A549 (cell line): ENCODE measurements around the gene POPDC2. TPM values are rescaled to one million over a fixed set of nuclear protein-coding genes. Genes with fewer than 3 reads are reported as not detected.

Experiments
- ATAC-seq, 2 experiments: fragments of 200-7000 bp in 1 of 2; fragments of >200 bp in 1 of 2; cut with Nextera tagmentation in 1 of 2; cut with Tn5 transposase in 1 of 2; 3 replicates each; pipeline versions ENCODE4 v1.8.0 to v1.9.1; 2018 to 2020; ENCODE audit warnings: mild to moderate bottlenecking in 1 of 2, moderate library complexity in 1 of 2
- CTCF ChIA-PET: fragments of 300-600 bp; sonication (Branson Sonifier 250); formaldehyde crosslinking; extraction: SDS; loops from one replicate; lab custom pipeline; 2021; ENCODE audit warnings: antibody characterized with exemption, inconsistent platforms; lab: Yijun Ruan, JAX
- POLR2A ChIA-PET: fragments of 350-600 bp; formaldehyde crosslinking; extraction: SDS; loops from one replicate; lab custom pipeline; 2021; ENCODE audit warnings: antibody characterized with exemption, inconsistent platforms; lab: Yijun Ruan, JAX
- DNase-seq, 2 experiments: peaks; one replicate each; pipeline versions ENCODE4 v3.0.0 to v3.0.0-alpha.2; 2011 to 2016; ENCODE audit warnings: low read depth in 1 of 2, low spot score in 1 of 2
- FAIRE-seq: peaks from 2 replicates; lab custom pipeline; 2011; peaks lifted over from hg19 to GRCh38; lab: Jason Lieb, UNC
- H3K27ac ChIP-seq, 2 experiments: fragments of >200 bp; sonication (Bioruptor Twin); formaldehyde crosslinking; 3 replicates each; pipeline ENCODE4 v1.5.1; 2016 to 2017
- H3K4me1 ChIP-seq: fragments of >200 bp; sonication (Bioruptor Twin); formaldehyde crosslinking; 3 replicates; pipeline ENCODE4 v1.6.1; 2016
- H3K4me2 ChIP-seq: fragments of >200 bp; sonication (Bioruptor Twin); formaldehyde crosslinking; 3 replicates; pipeline ENCODE4 v1.6.1; 2016
- H3K4me3 ChIP-seq: fragments of >200 bp; sonication (Bioruptor Twin); formaldehyde crosslinking; 3 replicates; pipeline ENCODE4 v1.5.1; 2016
- H3K9me3 ChIP-seq: fragments of >200 bp; sonication (Bioruptor Twin); formaldehyde crosslinking; 3 replicates; pipeline ENCODE4 v1.6.1; 2016
- BHLHE40 ChIP-seq: IDR thresholded peaks from 2 replicates; pipeline ENCODE4 v1.6.1; 2012; ENCODE audit warnings: low read depth, low read length, inconsistent platforms
- CHD2 ChIP-seq: fragments of 150-350 bp; IDR thresholded peaks from 2 replicates; pipeline ENCODE4 v1.6.1; 2014; ENCODE audit warnings: low read length; ENCODE audit not compliant: partially characterized antibody
- EP300 ChIP-seq, 2 experiments: fragments of >200 bp; sonication (Bioruptor Twin); formaldehyde crosslinking; IDR thresholded peaks; 2 replicates in 1 of 2; 3 replicates in 1 of 2; pipeline ENCODE4 v1.6.1; 2016 to 2017
- FOSB ChIP-seq: fragments of 250-450 bp; sonication (Bioruptor Pico); IDR thresholded peaks from 2 replicates; pipeline ENCODE4 v1.5.0; 2020; ENCODE audit warnings: mild to moderate bottlenecking, moderate library complexity
- FOSL2 ChIP-seq, 2 experiments: fragments of 450-650 bp in 1 of 2; fragments of >200 bp in 1 of 2; sonication (Bioruptor Twin) in 1 of 2; formaldehyde crosslinking; IDR thresholded peaks; 2 replicates each; pipeline versions ENCODE4 v1.5.0 to v1.6.1; 2016 to 2020; ENCODE audit warnings: mild to moderate bottlenecking in 1 of 2, moderate library complexity in 1 of 2
- GATA3 ChIP-seq: IDR thresholded peaks from 2 replicates; pipeline ENCODE4 v1.6.1; 2012; ENCODE audit warnings: borderline replicate concordance
- HEYL ChIP-seq: fragments of 250-450 bp; sonication (Bioruptor Pico); IDR thresholded peaks from 2 replicates; pipeline ENCODE4 v1.8.0; 2021; ENCODE audit warnings: mild to moderate bottlenecking, moderate library complexity
- JUN ChIP-seq, 2 experiments: fragments of >200 bp; sonication (Bioruptor Twin); formaldehyde crosslinking; IDR thresholded peaks; 2 replicates in 1 of 2; 3 replicates in 1 of 2; pipeline ENCODE4 v1.6.1; 2016 to 2017
- KDM1A ChIP-seq: fragments of 200-600 bp; sonication (generic); IDR thresholded peaks from 2 replicates; pipeline ENCODE4 v1.6.1; 2016; ENCODE audit warnings: low read depth, mild to moderate bottlenecking
- MAZ ChIP-seq: fragments of 150-350 bp; IDR thresholded peaks from 2 replicates; pipeline ENCODE4 v1.6.1; 2014; ENCODE audit warnings: antibody characterized with exemption, low read depth, low read length, borderline replicate concordance
- PHF8 ChIP-seq: fragments of 200-600 bp; sonication (generic); IDR thresholded peaks from 2 replicates; pipeline ENCODE4 v1.6.1; 2016; ENCODE audit warnings: low read depth, mild to moderate bottlenecking, antibody characterized with exemption, moderate library complexity, borderline replicate concordance
- RAD21 ChIP-seq, 2 experiments: fragments of >200 bp in 1 of 2; sonication (Bioruptor Twin) in 1 of 2; formaldehyde crosslinking in 1 of 2; IDR thresholded peaks in 1 of 2; conservative IDR thresholded peaks in 1 of 2; 2 replicates in 1 of 2; 3 replicates in 1 of 2; pipeline ENCODE4 v1.6.1; 2012 to 2018; ENCODE audit warnings: inconsistent platforms in 1 of 2
- RFX5 ChIP-seq: fragments of 450-650 bp; IDR thresholded peaks from 2 replicates; pipeline ENCODE4 v1.7.1; 2014; ENCODE audit warnings: antibody characterized with exemption, mild to moderate bottlenecking, moderate library complexity
- SMC3 ChIP-seq: fragments of >200 bp; sonication (Bioruptor Twin); formaldehyde crosslinking; IDR thresholded peaks from 3 replicates; pipeline ENCODE4 v1.6.1; 2018; ENCODE audit warnings: inconsistent platforms
- TFCP2L1 ChIP-seq: fragments of 250-450 bp; sonication (Bioruptor Pico); IDR thresholded peaks from 2 replicates; pipeline ENCODE4 v1.5.0; 2021; ENCODE audit warnings: mild to moderate bottlenecking
- TP53 ChIP-seq: fragments of 250-450 bp; sonication (Bioruptor Pico); IDR thresholded peaks from 2 replicates; pipeline ENCODE4 v1.5.0; 2021; ENCODE audit warnings: mild to moderate bottlenecking, moderate library complexity
- ZC3H11A ChIP-seq: fragments of 450-650 bp; IDR thresholded peaks from 2 replicates; pipeline ENCODE4 v1.6.1; 2014; ENCODE audit warnings: antibody characterized with exemption, mild to moderate bottlenecking
- WGBS: methylation state at CpG from one replicate; pipeline ENCODE4 v1.1.6; 2017; ENCODE audit errors: missing lambda C conversion rate; 5-methylcytosine and 5-hydroxymethylcytosine counted together
- polyA plus RNA-seq, 4 experiments: library from polyadenylated mRNA; depleted of rRNA in 3 of 4; stranded (reverse); fragments of >200 nt; fragmentation: RNase III in 1 of 4; extraction: RNeasy Plus Mini Kit Qiagen cat#74134 plus additional on column Dnase treatment in 1 of 4; gene quantifications; 2 replicates in 3 of 4; 3 replicates in 1 of 4; pipeline ENCODE4 v1.2.3, GENCODE V29; 2011 to 2017
- TF ChIP-seq, protein P1 (sequence below): fragments of >200 bp; sonication (Bioruptor Twin); formaldehyde crosslinking; IDR thresholded peaks from 3 replicates; pipeline ENCODE4 v1.5.1; 2016
- TF ChIP-seq, protein P2 (sequence below): fragments of 150-350 bp; IDR thresholded peaks from 2 replicates; pipeline ENCODE4 v1.6.1; 2014; ENCODE audit warnings: low read depth, mild to moderate bottlenecking, low read length
- TF ChIP-seq, protein P3 (sequence below): fragments of >200 bp; sonication (Bioruptor Twin); formaldehyde crosslinking; IDR thresholded peaks from 3 replicates; pipeline ENCODE4 v1.6.1; 2016

POPDC2 gene
- polyA plus RNA-seq, 2 of the 4 experiments (the other 2 are of a cell fraction): 0.17 to 0.62 TPM

DNA sequence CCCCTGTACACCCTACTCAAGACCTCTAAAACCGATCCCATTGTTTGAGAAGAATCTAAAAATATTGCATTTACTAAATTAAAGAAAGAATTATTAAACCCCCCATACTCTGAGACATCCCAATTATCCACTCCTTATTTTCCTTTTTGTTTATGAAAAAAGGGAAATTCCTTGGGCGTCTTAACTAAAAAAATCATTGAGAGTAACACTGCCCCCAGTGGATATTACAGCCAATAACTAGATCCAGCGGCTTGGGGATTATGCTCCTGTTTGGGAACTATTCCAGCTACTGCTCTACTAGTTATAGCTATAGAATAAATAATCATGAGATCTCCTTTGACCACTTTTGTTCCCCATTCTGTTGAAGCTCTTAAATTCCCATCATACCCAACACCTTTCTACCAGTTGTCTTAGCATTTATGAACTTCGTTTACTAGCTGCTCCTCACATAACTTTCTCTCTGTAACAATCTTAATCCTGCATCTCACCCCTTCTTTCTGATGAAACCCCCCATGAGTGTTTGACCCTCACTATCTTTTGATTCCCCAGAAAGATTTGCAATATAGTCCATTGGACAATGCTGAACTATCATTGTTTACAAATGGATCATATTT lies 29.8 kb upstream of the POPDC2 start:
- DNase-seq (peak; percentile 24 to 42), ATAC-seq (peak; percentile 76 to 82; a peak in 5 of 6 replicates), FAIRE-seq (no peak)
- WGBS: 31% methylated on average over 4 of the region's 4 CpGs
- ChIA-PET CTCF (interaction anchor here (0.6 to 5.8 kb wide), 13 partner anchors 9 to 807 kb away, joined by 3 to 42 read pairs (median 3); no protein-coding TSS in a partner anchor), POLR2A (interaction anchor here (1.1 kb wide), 1 partner anchor 192 kb away, joined by 4 read pairs; the partner anchor contains the start of gene TIMMDC1)
- TF ChIP-seq, protein P1, sequence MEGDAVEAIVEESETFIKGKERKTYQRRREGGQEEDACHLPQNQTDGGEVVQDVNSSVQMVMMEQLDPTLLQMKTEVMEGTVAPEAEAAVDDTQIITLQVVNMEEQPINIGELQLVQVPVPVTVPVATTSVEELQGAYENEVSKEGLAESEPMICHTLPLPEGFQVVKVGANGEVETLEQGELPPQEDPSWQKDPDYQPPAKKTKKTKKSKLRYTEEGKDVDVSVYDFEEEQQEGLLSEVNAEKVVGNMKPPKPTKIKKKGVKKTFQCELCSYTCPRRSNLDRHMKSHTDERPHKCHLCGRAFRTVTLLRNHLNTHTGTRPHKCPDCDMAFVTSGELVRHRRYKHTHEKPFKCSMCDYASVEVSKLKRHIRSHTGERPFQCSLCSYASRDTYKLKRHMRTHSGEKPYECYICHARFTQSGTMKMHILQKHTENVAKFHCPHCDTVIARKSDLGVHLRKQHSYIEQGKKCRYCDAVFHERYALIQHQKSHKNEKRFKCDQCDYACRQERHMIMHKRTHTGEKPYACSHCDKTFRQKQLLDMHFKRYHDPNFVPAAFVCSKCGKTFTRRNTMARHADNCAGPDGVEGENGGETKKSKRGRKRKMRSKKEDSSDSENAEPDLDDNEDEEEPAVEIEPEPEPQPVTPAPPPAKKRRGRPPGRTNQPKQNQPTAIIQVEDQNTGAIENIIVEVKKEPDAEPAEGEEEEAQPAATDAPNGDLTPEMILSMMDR: peak; percentile 55
- no peak for TF ChIP-seq CHD2
- peak in 1 of 2 experiments; percentile 44; a peak in 2 of 5 replicates for TF ChIP-seq RAD21 (conservative IDR thresholded peaks at IDR 0.05 in 1 of 2, IDR thresholded peaks at IDR 0.05 in 1 of 2)
- no peak for TF ChIP-seq FOSL2 (IDR thresholded peaks at IDR 0.05)
- TF ChIP-seq FOSL2 (CRISPR knock-in tag; IDR thresholded peaks at IDR 0.05): no peak
- no peak for TF ChIP-seq HEYL (CRISPR knock-in tag)
- no peak for TF ChIP-seq KDM1A
- no peak for TF ChIP-seq EP300 (IDR thresholded peaks at IDR 0.05)
- no peak for TF ChIP-seq PHF8
- TF ChIP-seq, protein P2, sequence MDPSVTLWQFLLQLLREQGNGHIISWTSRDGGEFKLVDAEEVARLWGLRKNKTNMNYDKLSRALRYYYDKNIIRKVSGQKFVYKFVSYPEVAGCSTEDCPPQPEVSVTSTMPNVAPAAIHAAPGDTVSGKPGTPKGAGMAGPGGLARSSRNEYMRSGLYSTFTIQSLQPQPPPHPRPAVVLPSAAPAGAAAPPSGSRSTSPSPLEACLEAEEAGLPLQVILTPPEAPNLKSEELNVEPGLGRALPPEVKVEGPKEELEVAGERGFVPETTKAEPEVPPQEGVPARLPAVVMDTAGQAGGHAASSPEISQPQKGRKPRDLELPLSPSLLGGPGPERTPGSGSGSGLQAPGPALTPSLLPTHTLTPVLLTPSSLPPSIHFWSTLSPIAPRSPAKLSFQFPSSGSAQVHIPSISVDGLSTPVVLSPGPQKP: no peak
- no peak for TF ChIP-seq BHLHE40
- TF ChIP-seq GATA3: no peak
- no peak for TF ChIP-seq FOSB (CRISPR knock-in tag)
- TF ChIP-seq ZC3H11A: no peak
- no peak for TF ChIP-seq JUN (IDR thresholded peaks at IDR 0.05)
- TF ChIP-seq MAZ: no peak
- no peak for TF ChIP-seq RFX5
- Histone ChIP-seq H3K27ac (no peak overlapping the region), H3K4me1 (no peaks in the 10 kb centered on the region), H3K4me2 (no peak overlapping the region), H3K9me3 (no peaks in the 10 kb centered on the region), H3K4me3 (no peak overlapping the region)

DNA sequence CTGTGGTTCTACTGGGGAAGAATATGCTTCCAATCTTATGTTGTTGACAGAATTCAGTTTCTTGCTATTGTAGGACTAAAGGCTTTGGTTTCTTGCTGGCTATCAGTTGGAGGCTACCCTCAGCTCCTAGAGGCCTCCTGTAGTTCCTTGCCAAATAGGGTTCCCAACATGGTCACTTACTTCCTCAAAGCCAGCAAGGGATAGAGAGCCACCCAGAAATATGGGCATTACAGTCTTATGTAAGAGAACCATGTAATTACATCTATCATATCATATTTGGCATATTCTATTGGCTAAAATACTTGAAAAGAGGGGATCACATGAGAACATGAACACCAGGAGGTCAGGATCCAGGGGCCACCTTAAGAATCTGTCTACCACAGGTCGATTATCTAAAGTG lies 23.0 kb upstream of the POPDC2 start:
- DNase-seq: no peak
- TF ChIP-seq TP53 (CRISPR knock-in tag): no peak
- TF ChIP-seq, protein P3, sequence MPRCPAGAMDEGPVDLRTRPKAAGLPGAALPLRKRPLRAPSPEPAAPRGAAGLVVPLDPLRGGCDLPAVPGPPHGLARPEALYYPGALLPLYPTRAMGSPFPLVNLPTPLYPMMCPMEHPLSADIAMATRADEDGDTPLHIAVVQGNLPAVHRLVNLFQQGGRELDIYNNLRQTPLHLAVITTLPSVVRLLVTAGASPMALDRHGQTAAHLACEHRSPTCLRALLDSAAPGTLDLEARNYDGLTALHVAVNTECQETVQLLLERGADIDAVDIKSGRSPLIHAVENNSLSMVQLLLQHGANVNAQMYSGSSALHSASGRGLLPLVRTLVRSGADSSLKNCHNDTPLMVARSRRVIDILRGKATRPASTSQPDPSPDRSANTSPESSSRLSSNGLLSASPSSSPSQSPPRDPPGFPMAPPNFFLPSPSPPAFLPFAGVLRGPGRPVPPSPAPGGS: no peak
- no peak for TF ChIP-seq TFCP2L1
- no peak for TF ChIP-seq SMC3
- 3% methylated on average over 1 of the region's 1 CpG for WGBS
- Histone ChIP-seq H3K4me1 (no peaks in the 10 kb centered on the region), H3K4me2 (no peak overlapping the region), H3K27ac (no peak overlapping the region), H3K4me3 (no peak overlapping the region), H3K9me3 (no peaks in the 10 kb centered on the region)
- ChIA-PET POLR2A (no interaction called here), CTCF (interaction anchor here (1.0 to 5.3 kb wide), 4 partner anchors 19 to 442 kb away, joined by 3 to 62 read pairs (median 14); partner anchors contain the start of gene B4GALT4)
- FAIRE-seq: no peak
- ATAC-seq: no peak
